Heart left ventricle (tissue), 16 donors: ENCODE data around the gene CNN2. TPM values are rescaled to one million over a fixed set of nuclear protein-coding genes. Genes with fewer than 3 reads are reported as not detected.

Experiments used
- ATAC-seq, 4 donors: fragments of 200-7000 bp; cut with Tn5 transposase; one replicate each; pipeline ENCODE4 v1.9.1; 2020 to 2022; ENCODE audit warnings: moderate library complexity in 4 of 4, mild to moderate bottlenecking in 3 of 4, moderate number of reproducible peaks in 1 of 4
- DNase-seq, 5 donors: peaks; one replicate each; pipeline ENCODE4 v3.0.0-alpha.2; 2020
- H3K27ac ChIP-seq, 12 donors: fragments of 200-600 bp; sonication (generic) in 4 of 12; one replicate each; pipeline versions ENCODE4 v1.5.0 to v1.8.0; 2016 to 2022; ENCODE audit warnings: mild to moderate bottlenecking in 2 of 12
- H3K27me3 ChIP-seq, 9 donors: fragments of 200-600 bp; sonication (generic) in 2 of 9; one replicate each; pipeline versions ENCODE4 v1.5.1 to v1.8.0; 2016 to 2022; ENCODE audit warnings: mild to moderate bottlenecking in 3 of 9
- H3K36me3 ChIP-seq, 9 donors: fragments of 200-600 bp; sonication (generic) in 2 of 9; one replicate each; pipeline versions ENCODE4 v1.5.0 to v1.8.0; 2018 to 2022; ENCODE audit warnings: mild to moderate bottlenecking in 2 of 9
- H3K4me1 ChIP-seq, 12 donors: fragments of 200-600 bp; sonication (generic) in 4 of 12; one replicate each; pipeline versions ENCODE4 v1.5.0 to v1.8.0; 2016 to 2022; ENCODE audit warnings: mild to moderate bottlenecking in 3 of 12
- H3K4me3 ChIP-seq, 12 donors: fragments of 200-600 bp; sonication (generic) in 4 of 12; one replicate each; pipeline versions ENCODE4 v1.5.0 to v1.8.0; 2017 to 2022; ENCODE audit warnings: mild to moderate bottlenecking in 9 of 12, moderate library complexity in 4 of 12
- H3K9me3 ChIP-seq, 12 donors: fragments of 200-600 bp; sonication (generic) in 4 of 12; one replicate each; pipeline versions ENCODE4 v1.5.0 to v1.8.0; 2016 to 2022; ENCODE audit warnings: mild to moderate bottlenecking in 1 of 12
- CTCF ChIP-seq, 12 donors: fragments of 200-600 bp; sonication (generic) in 4 of 12; IDR thresholded peaks; one replicate each; pipeline versions ENCODE4 v1.5.0 to v1.8.0; 2018 to 2022; ENCODE audit warnings: antibody characterized with exemption in 12 of 12, mild to moderate bottlenecking in 5 of 12
- POLR2A ChIP-seq, 2 donors: fragments of 450-650 bp; IDR thresholded peaks; one replicate each; pipeline ENCODE4 v1.6.1; 2017; ENCODE audit warnings: antibody characterized with exemption in 2 of 2, mild to moderate bottlenecking in 2 of 2, moderate library complexity in 2 of 2
- WGBS, 4 donors: extraction: QIAGEN DNeasy Blood & Tissue Kit in 2 of 4; methylation state at CpG; one replicate each; pipeline versions ENCODE4 v1.1.5 to v1.1.7; 2013 to 2018; 5-methylcytosine and 5-hydroxymethylcytosine counted together
- intact Hi-C, 10 donors: fragments of 100-400 bp; cut with DNase I; formaldehyde crosslinking; loops; one replicate each; pipeline versions ENCODE4 v1.11.1 to v1.14.2; 2022
- polyA plus RNA-seq, 2 donors: library from polyadenylated mRNA; stranded (reverse); fragments of 200-250 nt; gene quantifications; one replicate each; pipeline ENCODE4 v1.2.3, GENCODE V29; 2013
- total RNA-seq, 9 donors: library from RNA; depleted of rRNA in 2 of 9; stranded (reverse); fragments of >200 nt in 2 of 9; fragmentation: NEBNext Ultra II Directional in 3 of 9; extraction: Animal tissue kit (Norgen Biotek cat#: 25700) in 3 of 9; gene quantifications; one replicate each; pipeline versions ENCODE4 v1.1.0 to v1.2.4, GENCODE V29; 2016 to 2023
- donor health status: ischemic (EF 13 %, LVEDD 7.1; RV severe dilation, severe dysfunction).
- donor health status: healthy with polysubstance abuse.
- donor health status: DM: no; HTN: yes; CAD: no.
- donor health status: DM: no; HTN: no; CAD: no.
- donor health status: ischemic (EF 25% LVEDD 6.9; RV normal size, moderate dysfunction).
- donor health status: ischemic (EF 25% LVEDD 5.7; RV mildly dilated, moderate dysfunction).
- donor health status: healthy.
- donor health status: DM: yes; HTN: yes; CAD: no.
- donor health status: ischemic (EF 35%, LVEDD 5.7; RV mildly dilated, moderate dysfunction).
- donor health status: nonischemic (EF 11% LVEDD 7.7; RV severe dilation, severe dysfunction).
- donor health status: DM: yes; HTN: yes; CAD: no.
- donor health status: PGD.
- donor health status: ischemic (EF 29% LVEDD 5.4; RV normal size, mild dysfunction).
- donor health status: nonischemic (EF 23%, LVEDD 6.1; RV moderate dilation, normal function).

Gene CNN2
- total and polyA plus RNA-seq, 11 donors: 26.2 to 98.5 (median 58.2) TPM

GRCh38 chr19:990119-990571 is 36.3 kb upstream of the CNN2 start:
- intact Hi-C loops: no loop called here
- DNase-seq (no peak), ATAC-seq (no peak)
- H3K4me3 ChIP-seq: no peak overlapping the region
- WGBS, 4 donors: 46 to 83% (median 77%) methylated on average over 6 to 27 of the region's 27 CpGs
- H3K27me3 ChIP-seq: peaks cover 0 to 5% (median 0%) of the 10 kb centered on the region in 9 donors
- no peaks in the 10 kb centered on the region for H3K9me3 ChIP-seq
- TF ChIP-seq POLR2A (IDR thresholded peaks at IDR 0.05) (no peak), CTCF (IDR thresholded peaks at IDR 0.05) (no peak)
- H3K36me3 ChIP-seq: peaks cover 0 to 71% (median 19%) of the 10 kb centered on the region in 9 donors
- peaks cover 0 to 5% (median under 1%) of the 10 kb centered on the region in 12 donors for H3K4me1 ChIP-seq
- H3K27ac ChIP-seq: no peak overlapping the region

- intact Hi-C loops: no loop called here
- 92 to 95% (median 94%) methylated on average over 22 to 23 of the region's 23 CpGs for WGBS, 4 donors
- H3K4me1 ChIP-seq: peaks cover 0 to 5% (median 0%) of the 10 kb centered on the region in 12 donors
- peaks cover 0 to 11% (median 3%) of the 10 kb centered on the region in 9 donors for H3K27me3 ChIP-seq
- no peak overlapping the region for H3K27ac ChIP-seq
- ATAC-seq (no peak), DNase-seq (no peak)
- peaks cover 0 to 70% (median 19%) of the 10 kb centered on the region in 9 donors for H3K36me3 ChIP-seq
- H3K9me3 ChIP-seq: no peaks in the 10 kb centered on the region
- no peak overlapping the region for H3K4me3 ChIP-seq
- TF ChIP-seq CTCF (IDR thresholded peaks at IDR 0.05): no peak
- no peak for TF ChIP-seq POLR2A (IDR thresholded peaks at IDR 0.05)
Observed at GRCh38 chr19:990746-991145, 35.7 kb upstream of the CNN2 start.

GRCh38 chr19:991174-991931 is 35.1 kb upstream of the CNN2 start:
- peaks cover 0 to 11% (median 4%) of the 10 kb centered on the region in 12 donors for H3K4me1 ChIP-seq
- DNase-seq (peak in 1 of 5 donors; percentile 57), ATAC-seq (peak in 2 of 4 donors; percentile 23 to 54)
- peaks cover 0 to 17% (median 9%) of the 10 kb centered on the region in 9 donors for H3K27me3 ChIP-seq
- no peak overlapping the region for H3K27ac ChIP-seq
- H3K4me3 ChIP-seq: no peak overlapping the region
- WGBS, 4 donors: 85 to 99% (median 86%) methylated on average over 12 to 44 of the region's 47 CpGs; no CpG with 5 or more reads in 1 of the 4 donors
- no peaks in the 10 kb centered on the region for H3K9me3 ChIP-seq
- no peak for TF ChIP-seq POLR2A (IDR thresholded peaks at IDR 0.05)
- no peak for TF ChIP-seq CTCF (IDR thresholded peaks at IDR 0.05)
- peaks cover 0 to 64% (median 18%) of the 10 kb centered on the region in 9 donors for H3K36me3 ChIP-seq
- intact Hi-C loops: no loop called here

- no peaks in the 10 kb centered on the region for H3K9me3 ChIP-seq
- peaks cover 0 to 14% (median 6%) of the 10 kb centered on the region in 12 donors for H3K4me1 ChIP-seq
- no peak overlapping the region for H3K4me3 ChIP-seq
- H3K27ac ChIP-seq: no peak overlapping the region
- WGBS, 4 donors: 91 to 96% (median 95%) methylated on average over 15 to 42 of the region's 42 CpGs
- ATAC-seq (no peak), DNase-seq (no peak)
- peaks cover 0 to 25% (median 15%) of the 10 kb centered on the region in 9 donors for H3K27me3 ChIP-seq
- intact Hi-C loops: no loop called here
- H3K36me3 ChIP-seq: peaks cover 0 to 57% (median 14%) of the 10 kb centered on the region in 9 donors
- TF ChIP-seq CTCF (IDR thresholded peaks at IDR 0.05): no peak
- no peak for TF ChIP-seq POLR2A (IDR thresholded peaks at IDR 0.05)
Observed at GRCh38 chr19:991932-992669, 34.3 kb upstream of the CNN2 start.
